Measurements from ENCODE around the gene ARL4C.

GRCh38 chr2:234448506-234449184, 48.2 kb downstream of the ARL4C start:
- no peak for TF ChIP-seq CTCF (IDR thresholded peaks at IDR 0.05)
- TF ChIP-seq POLR2AphosphoS5 (IDR thresholded peaks at IDR 0.05; ENCODE audit: low read depth, low read length): no peak
- TF ChIP-seq SIN3A (IDR thresholded peaks at IDR 0.05; ENCODE audit: borderline replicate concordance, insufficient read depth, low read depth, low read length): no peak
- TF ChIP-seq TCF7L2 (IDR thresholded peaks at IDR 0.05; ENCODE audit: low read depth, low read length): no peak
- TF ChIP-seq REST (IDR thresholded peaks at IDR 0.05; ENCODE audit: insufficient read depth in 1 of 2, low read depth in 2 of 2, low read length in 1 of 2): no peak

All from Panc1 (cell line).